ENCODE data around the gene NAV3. TPM values are rescaled to one million over a fixed set of nuclear protein-coding genes. Genes with fewer than 3 reads are reported as not detected.
A peak's percentile ranks its signal among the peaks of the same experiment; 100 is the strongest.
"Not testable (repeated sequence)": the region's sequence is repeated elsewhere in the genome, so short reads cannot be mapped to it uniquely, and the experiment has no call there.

Gene NAV3
- total RNA-seq, 1 experiment from 2014 or later = 28.3 TPM

DNA sequence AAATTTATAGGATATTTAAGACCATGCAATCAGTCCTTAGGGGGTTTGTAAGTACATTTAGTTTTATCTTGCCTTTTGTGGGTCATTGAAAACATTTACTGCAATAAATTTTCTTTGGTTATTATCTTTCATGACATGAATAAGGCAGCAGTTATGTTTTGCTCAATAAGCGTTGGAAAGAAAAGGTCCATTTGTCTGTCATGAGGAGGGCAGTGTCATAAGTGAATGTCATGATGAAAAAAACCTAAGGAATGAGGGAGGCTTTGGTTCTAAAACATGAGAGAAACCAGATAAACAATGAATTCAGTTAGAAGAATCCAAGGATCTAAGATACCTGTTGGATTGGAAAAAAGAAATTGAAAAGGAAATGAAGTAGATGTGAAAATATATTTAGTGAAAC lies 209.4 kb downstream of the NAV3 start:
- DNase-seq (ENCODE audit: low read depth) = no peak

DNA sequence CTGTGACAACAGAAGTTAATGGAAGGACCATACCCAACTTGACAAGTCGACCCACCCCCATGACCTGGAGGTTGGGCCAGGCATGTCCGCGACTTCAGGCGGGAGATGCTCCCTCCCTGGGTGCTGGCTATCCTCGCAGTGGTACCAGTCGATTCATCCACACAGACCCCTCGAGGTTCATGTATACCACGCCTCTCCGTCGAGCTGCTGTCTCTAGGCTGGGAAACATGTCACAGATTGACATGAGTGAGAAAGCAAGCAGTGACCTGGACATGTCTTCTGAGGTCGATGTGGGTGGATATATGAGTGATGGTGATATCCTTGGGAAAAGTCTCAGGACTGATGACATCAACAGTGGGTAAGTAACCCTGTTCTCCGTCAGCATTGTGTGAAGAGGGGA lies 220.1 kb downstream of the NAV3 start:
- no peak for DNase-seq (ENCODE audit: low read depth)

DNA sequence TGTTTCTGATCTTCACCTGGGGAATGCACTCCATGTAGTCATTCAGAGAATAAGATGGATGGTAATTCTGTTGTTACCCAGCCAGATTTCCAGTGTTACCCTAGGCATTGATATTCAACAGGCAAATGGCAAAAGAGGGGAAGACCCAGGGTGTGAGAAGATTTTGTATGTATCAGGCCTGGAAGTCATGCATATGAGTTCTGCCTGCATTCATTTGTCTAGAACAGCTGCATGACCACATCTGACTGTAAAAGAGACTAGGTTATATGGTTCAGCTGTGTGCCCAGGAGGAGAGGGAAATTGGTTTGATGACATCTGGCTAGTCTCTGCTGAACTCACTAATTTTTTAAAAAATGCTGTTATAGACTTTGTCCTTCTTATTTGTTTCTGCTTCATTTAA lies 224.9 kb downstream of the NAV3 start:
- no peak for DNase-seq (ENCODE audit: low read depth)

DNA sequence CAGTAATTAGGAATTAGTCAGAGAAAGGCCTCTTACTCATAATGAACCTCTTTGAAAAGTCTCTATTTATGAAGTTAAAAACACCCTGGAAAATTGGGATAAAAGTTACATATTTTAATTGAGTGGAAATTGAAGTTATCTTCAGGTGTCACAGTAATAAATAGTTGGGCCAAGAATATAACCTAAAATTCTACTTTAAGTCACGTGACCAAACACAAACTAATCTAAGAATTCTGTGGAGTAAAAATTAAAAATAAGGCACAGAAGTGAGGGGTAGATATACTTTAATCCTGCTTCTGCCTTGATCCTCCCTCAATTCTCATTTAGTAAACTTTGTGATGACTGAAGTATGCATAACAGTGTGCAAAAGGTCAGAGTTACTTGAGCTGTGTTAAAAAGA lies 226.4 kb downstream of the NAV3 start:
- no peak for DNase-seq (ENCODE audit: low read depth)

DNA sequence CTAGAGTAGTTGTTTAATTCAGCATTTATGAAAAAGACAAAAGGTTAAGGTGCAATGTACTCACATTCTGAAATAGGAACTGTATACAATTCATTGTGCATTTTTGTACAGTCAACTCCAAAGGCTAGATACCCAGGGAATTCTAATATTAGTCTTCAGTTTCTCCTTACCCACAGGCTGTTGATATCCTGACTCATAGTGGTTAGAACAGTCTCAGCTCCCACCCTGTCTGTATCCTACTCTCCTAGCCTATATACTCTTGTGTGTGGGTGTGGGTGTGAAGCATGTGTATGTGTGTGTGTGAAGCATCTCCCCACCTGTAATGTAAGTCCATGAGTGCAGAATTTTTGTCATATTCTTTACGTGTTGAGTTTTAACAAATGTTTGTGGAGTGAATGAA lies 229.5 kb downstream of the NAV3 start:
- DNase-seq (ENCODE audit: low read depth) = peak; percentile 44

DNA sequence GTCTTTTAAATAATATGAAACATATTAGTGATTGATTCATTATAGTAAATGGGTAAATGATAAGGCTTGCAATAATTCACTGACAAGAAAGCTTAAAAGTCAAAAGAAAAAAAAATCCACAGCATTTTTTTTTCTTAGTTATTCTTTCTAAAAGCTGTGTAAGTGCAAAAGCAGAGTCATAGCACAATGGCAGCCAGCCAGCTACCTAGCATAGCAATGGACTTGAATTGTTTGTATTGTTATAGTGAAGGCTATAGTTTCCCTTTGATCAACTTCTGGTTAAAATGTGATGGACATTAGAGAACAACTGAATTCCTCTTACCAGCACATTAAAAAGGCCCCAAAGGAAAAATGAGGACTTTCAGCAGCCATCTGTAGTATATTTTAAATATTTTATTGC lies 232.1 kb downstream of the NAV3 start:
- peak; percentile 69 for DNase-seq (ENCODE audit: low read depth)

DNA sequence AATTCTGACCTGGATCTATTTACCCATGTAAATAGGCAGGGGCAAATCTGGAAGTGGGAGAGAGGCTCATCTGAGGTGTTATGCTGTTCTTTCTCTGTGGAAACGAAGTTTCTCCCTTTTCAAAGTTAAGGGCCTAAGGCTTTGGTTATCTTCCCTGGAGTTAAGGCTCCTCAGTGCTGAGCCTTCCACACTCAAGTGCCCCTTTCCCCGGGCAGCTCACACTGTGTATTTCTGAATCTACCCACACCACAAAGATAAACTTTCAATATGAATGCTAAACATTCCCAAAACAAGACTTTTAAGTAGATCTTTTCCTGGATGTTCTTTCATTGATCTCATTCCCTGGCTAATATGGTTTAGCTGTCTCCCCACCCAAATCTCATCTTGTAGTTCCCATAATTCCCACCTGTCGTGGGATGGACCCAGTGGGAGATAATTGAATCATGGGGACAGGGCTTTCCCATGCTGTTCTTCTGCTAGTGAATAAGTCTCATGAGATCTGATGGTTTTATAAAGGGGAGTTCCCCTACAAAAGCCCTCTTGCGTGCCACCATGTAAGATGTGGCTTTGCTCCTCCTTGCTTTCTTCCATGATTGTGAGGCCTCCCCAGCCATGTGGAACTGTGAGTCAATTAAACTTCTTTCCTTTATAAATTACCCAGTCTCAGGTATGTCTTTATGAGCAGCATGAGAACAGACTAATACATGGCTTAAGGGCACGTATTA lies 251.1 kb downstream of the NAV3 start:
- no peak for DNase-seq (ENCODE audit: low read depth)

DNA sequence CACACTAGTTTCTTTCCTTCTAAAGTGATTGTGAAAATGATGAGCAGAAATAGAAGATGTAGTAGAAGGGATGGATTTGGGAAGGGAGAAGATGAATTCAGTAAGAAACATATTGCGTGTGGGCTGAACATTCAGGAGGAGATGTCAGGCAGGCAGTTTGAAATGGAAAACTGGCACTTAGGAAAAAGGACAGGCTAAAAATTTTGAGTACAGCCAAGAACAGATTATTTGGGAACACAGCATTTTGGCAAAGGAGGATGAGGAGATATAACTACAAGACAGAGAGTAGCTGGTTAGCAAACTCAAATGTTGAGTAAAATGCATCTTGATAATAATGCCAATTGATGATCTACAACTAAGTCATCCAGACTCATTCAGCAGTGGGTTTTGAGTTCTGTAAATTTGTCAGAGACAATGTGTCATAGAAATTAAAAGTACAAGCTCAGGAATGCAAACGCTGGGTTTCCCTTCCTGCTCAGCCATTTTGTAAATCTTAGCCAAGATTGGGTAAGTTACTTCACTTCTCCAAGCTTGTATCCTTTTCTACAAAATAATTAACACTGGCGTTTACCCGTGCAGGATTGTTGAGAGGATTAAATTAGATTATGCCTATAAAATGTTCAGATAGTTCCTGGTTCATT lies 255.0 kb downstream of the NAV3 start:
- DNase-seq (ENCODE audit: low read depth) = peak; percentile 58

DNA sequence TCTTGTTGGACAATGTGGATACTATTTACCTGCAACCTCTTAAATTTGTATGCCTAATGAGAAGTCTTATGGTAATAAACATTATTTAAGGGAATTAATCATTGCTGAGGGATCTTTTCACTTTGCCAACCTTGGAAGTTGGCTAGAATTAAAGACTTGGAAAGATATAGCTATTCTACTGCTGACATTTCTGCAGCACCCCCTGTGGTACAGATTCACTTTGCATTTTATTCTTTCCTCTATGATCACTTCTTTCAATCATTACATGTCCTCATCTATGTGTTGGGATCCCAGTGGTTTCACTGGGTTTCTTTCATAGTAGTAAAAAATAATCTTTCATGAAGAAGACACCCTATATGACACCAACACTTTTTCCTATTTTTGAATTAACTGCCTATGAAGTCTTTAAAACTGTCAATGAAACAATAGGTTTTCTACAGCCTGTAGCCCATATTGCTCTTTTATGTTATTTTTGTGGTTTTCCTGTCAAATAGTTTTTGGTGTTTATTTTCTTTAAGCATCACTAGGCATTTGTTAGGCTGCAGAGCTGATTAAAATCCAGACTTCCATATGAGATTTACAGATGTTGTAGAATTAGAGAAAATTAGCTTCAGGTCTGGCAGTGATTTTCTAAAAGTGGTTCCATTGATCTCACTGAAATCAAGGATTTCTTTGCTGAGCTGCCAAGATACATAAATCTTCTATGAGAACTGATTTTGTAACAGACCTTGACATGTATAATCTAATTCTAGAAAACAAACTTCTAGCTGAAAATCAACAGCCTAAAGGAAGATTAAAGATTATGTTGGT lies 256.1 kb downstream of the NAV3 start:
- DNase-seq (ENCODE audit: low read depth) = peak; percentile 14

DNA sequence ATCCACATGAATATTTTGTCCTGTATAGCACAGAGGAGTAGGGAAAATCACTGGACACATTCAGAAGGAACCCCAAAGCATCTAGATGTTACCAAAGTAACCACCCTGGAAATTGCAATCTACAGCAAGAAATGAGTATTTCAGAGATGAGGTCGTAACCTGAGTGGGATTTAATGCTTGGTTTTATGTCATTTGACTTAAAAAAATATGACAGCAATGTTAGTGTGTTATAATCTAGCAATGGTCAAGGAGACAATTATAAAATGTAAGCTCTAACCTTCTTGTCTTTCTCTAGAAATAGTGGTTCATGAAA lies 256.6 kb downstream of the NAV3 start:
- peak; percentile 3 for DNase-seq (ENCODE audit: low read depth)

DNA sequence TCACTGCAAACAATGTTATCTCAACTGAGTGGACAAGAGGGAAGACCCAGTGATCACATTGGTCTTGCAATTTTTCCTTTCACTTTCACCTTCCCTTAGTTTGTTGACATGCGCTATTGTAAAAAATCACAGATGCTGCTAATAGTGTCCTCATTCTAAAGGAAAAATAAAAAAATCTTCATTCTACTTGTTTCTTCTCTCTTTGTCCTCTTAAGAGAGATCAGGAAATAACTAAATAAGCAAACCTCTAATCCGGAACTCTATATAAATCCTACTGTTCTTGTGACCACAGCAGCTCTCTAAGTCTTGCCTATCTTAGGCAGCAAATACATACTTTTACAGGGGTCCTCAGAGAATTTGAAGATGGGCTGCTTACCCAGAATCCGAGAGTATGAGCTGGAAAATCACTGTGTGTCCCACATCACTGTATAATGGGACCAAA lies 257.7 kb downstream of the NAV3 start:
- peak; percentile 44 for DNase-seq (ENCODE audit: low read depth)

DNA sequence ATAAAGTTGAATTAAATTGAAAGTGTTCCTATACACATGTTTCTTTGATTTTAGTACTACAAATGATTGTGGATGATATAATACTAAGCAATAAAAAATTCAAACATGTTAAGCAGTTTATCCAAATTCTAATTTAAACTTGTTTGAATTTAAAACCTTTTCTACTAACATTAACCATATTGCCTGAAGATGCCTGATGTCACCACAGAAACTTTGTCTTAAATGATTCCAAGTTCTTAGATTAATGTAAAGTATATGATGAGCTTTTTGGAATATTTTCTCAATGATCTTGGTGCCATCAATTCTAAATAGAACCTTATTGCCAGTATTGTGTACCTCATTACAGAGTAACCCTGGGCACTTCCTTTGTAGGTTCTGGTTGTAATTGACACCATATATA lies 259.6 kb downstream of the NAV3 start:
- DNase-seq (ENCODE audit: low read depth) = no peak

DNA sequence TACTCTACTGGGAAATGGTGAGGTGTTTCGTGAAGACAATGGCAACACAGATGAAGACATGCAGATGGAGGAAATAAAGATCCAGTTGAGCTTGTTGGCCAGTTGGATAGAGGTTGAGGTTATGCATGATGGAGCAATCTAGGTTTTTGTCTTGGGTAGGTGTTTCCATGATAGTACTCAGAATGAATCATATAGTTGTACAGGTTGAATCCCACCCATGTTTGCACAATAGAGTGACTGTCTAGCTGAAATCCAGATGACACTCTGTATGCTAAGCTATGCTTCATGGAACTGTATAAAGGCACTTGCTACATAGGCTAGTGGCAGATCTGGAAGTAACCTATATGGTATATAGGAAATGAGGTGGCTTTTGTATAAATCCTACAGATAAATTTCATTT lies 264.9 kb downstream of the NAV3 start:
- DNase-seq (ENCODE audit: low read depth) = no peak

DNA sequence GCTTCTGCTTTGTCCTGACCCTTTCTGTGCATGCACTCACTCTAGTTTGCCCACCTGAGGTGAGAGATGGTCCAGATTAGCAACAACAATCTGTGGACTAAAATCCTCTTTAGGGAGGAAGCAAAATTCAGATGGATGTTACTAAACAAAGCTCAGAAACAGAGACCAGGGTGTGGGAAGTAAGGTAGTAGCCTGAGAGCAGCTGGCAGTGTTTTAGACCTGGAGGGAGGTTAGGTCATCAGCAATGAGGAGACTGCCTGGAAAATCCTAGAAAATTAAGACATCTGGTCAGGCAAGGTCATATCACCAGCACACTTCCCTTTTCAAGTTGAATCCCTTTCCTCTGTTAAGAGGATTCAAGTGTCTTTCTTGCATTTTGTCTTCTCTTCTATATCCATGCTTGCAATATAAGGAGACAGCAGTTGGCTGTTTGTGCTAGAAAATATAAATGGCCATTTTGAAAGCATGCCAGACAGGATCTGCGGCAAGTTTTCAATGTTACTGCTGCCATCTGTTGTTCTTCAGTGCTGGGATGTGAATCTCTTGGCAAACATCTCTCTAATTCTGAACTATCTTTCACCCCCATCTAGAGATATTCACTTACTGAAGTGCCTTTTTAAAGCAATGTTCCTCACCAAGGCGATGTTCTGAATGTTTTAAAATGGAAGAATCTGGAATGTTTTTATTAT lies 266.4 kb downstream of the NAV3 start:
- peak; percentile 19 for DNase-seq (ENCODE audit: low read depth)

DNA sequence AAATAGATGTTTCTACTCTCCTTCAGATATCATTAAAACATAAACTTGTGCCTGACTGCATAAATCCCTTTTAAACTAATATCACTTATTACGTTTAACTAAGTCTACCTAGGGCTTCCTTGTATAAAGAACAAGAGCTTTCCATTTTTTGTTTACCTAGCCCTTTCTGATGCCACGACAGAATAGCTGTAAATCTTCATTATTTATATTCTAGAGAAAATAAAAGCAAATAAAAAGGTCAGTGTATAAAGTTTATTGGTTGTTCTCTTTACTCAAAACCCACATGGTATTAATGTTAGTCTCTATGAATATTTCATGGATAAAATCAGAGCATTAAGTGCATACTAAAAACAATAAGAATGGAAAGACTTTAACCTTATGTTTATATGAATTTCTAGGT lies 269.1 kb downstream of the NAV3 start:
- no peak for DNase-seq (ENCODE audit: low read depth)

DNA sequence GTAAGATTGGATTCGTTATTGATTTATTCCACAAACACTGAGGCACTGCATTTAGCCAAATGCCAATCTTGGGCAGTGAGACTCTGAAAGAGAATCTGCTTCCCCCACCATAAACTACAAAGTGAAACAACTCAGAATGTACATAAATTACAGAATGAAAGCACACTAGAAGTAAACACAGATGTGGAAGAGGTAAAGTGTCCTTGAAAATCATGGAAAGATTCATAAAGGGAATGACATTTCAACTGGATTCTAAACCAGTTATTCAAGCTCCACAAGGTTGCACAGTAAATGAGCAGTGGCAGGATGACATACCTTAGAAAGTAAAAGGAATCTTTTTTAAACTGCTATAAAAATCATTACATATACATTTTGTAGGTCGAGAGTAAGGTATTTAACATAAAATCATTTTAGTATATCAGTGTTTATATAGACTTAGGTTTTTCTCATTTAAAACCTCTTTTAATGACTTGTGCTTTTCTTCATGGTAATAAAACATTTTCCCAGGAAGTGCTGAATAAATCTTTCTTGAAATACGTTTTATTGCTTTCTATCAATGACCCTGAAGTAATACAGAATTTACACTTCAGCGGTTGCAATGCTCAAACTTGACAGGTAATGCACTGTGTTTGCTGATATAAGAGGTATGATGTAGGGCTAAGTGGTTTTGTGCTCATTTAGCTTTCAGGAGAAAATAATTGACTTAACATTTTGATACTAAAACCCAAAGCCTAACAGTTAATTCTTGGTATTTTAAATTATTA lies 270.6 kb downstream of the NAV3 start:
- peak; percentile 23 for DNase-seq (ENCODE audit: low read depth)

DNA sequence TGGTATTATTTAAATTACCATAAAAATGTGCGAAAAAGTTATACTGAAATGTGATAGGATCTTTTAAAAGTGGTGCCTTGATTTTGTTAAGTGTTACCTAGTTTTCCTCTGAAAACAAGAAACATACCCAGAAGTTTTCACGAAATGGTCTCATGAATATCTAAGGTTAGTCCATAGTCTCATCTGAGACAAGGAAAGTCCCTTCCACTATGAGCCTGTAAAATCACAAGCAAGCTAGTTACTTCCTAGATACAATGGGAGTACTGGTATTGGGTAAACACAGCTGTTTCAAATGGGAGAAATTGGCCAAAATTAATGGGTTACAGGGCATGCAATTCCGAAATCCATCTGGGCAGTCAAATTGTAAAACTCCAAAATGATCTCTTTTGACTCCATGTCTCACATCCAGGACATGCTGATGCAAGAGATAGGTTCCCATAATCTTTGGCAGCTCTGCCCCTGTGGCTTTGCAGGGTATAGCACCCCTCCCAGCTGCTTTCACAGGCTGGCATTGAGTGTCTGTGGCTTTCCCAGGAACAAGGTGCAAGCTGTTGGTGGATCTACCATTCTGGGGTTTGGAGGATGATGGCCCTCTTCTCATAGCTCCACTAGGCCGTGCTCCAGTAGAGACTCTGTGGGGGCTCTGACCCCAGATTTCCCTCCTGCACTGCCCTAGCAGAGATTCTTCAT lies 271.4 kb downstream of the NAV3 start:
- peak; percentile 9 for DNase-seq (ENCODE audit: low read depth)

DNA sequence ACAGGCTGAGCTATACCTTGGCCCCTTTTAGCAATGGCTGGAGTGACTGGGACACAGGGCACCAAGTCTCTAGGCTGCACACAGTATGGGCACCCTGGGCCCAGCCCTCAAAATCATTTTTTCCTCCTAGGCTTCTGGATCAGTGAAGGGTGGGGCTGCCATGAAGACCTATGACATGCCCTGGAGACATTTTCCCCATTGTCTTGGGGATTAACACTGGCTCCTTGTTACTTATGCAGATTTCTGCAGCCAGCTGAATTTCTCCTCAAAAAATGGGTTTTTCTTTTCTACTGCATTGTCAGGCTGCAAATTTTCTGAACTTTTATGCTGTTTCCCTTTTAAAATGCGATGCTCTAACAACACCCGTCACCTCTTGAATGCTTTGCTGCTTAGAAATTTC lies 272.1 kb downstream of the NAV3 start:
- DNase-seq (ENCODE audit: low read depth) = not testable (repeated sequence)

DNA sequence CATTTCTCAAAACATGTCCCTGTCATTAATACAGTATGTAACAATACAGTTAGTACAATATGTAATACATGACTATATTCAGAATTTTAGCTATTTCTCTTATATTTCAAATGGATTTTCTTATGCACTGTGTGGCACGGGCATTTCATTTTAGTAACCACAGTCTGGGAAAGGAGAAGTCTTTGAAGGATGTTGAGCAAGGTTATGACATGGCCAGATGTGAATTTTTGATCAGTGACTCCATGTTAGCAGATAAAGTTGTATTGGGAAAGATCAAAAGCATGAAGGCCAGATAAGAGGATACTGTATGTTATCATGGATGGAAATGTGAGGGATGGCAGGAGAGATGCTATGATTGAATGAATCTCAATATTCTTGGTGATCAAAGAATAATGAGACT lies 285.2 kb downstream of the NAV3 start:
- no peak for DNase-seq (ENCODE audit: low read depth)

DNA sequence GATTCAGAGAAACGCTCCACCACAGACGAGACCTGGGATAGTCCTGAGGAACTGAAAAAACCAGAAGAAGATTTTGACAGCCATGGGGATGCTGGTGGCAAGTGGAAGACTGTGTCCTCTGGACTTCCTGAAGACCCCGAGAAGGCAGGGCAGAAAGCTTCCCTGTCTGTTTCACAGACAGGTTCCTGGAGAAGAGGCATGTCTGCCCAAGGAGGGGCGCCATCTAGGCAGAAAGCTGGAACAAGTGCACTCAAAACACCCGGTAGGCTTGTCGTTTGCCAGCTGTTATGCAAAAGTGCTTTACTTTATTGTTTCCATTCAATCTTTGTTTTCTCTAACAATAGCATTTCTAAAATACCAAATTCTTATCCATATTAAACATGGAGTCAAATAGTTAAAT lies 287.3 kb downstream of the NAV3 start:
- DNase-seq (ENCODE audit: low read depth) = no peak

DNA sequence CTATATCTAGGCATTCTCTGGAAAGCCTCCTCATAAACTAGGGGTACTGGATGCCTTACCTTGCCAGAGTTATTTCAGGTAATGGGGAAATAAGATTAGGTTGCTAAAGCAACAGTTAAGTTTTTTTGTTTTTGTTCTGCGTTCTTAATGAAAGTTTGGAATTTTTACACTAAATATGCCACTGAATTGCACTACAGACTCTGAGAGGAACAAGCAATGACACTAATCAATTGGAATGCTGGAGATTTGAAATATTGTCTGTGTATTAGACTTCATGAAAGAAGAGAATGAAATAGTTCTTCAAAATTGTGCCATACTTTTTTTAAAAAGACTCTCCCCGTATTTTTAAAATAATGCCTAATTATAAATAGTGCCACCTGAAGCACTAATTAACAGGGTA lies 287.8 kb downstream of the NAV3 start:
- no peak for DNase-seq (ENCODE audit: low read depth)

Data from M059J (cell line).